Astrocyte (in vitro differentiated cells and primary cell): ENCODE data around the gene KRT6B.

ENCODE experiments used
- CTCF ChIP-seq: IDR thresholded peaks from 2 replicates; pipeline ENCODE4 v1.5.1; 2011; ENCODE audit warnings: low read depth, mild to moderate bottlenecking, inconsistent platforms, low read length, moderate library complexity; ENCODE audit not compliant: insufficient read depth
- EZH2 ChIP-seq: IDR thresholded peaks from 2 replicates; pipeline ENCODE4 v1.6.1; 2012; ENCODE audit warnings: mild to moderate bottlenecking, low read length, inconsistent platforms; ENCODE audit not compliant: insufficient read depth

GRCh38 chr12:52458861-52459260, 6.9 kb upstream of the KRT6B start:
- TF ChIP-seq CTCF (no peak), EZH2 (no peak)
